WERI-Rb-1 (cell line): ENCODE results near the gene PLCH1.
"Not testable (repeated sequence)": the region's sequence is repeated elsewhere in the genome, so short reads cannot be mapped to it uniquely, and the experiment has no call there.

Experiments
- DNase-seq: peaks from one replicate; pipeline ENCODE4 v3.0.0-alpha.2; 2020
- H3K27ac ChIP-seq: fragments of 250-450 bp; sonication (Bioruptor Pico); 2 replicates; pipeline ENCODE4 v1.5.1; 2020; ENCODE audit warnings: mild to moderate bottlenecking, moderate library complexity
- H3K27me3 ChIP-seq: fragments of 250-450 bp; sonication (Bioruptor Pico); 2 replicates; pipeline ENCODE4 v1.5.1; 2021; ENCODE audit warnings: mild to moderate bottlenecking, low read depth, moderate library complexity; ENCODE audit not compliant: insufficient read depth, severe bottlenecking
- H3K36me3 ChIP-seq: fragments of 250-450 bp; sonication (Bioruptor Pico); 2 replicates; pipeline ENCODE4 v1.5.1; 2020; ENCODE audit warnings: mild to moderate bottlenecking, moderate library complexity
- H3K4me3 ChIP-seq: 2 replicates; pipeline ENCODE4 v1.5.1; 2011; ENCODE audit warnings: low read depth, mild to moderate bottlenecking, control low read depth, low read length
- H3K9me3 ChIP-seq: fragments of 250-450 bp; sonication (Bioruptor Pico); 2 replicates; pipeline ENCODE4 v1.5.1; 2021; ENCODE audit warnings: mild to moderate bottlenecking, moderate library complexity; ENCODE audit not compliant: severe bottlenecking
- TF ChIP-seq, protein P1 (sequence below): IDR thresholded peaks from 2 replicates; pipeline ENCODE4 v1.5.1; 2011; ENCODE audit warnings: low read depth, mild to moderate bottlenecking, control low read depth, inconsistent platforms, low read length

PLCH1 gene

DNA sequence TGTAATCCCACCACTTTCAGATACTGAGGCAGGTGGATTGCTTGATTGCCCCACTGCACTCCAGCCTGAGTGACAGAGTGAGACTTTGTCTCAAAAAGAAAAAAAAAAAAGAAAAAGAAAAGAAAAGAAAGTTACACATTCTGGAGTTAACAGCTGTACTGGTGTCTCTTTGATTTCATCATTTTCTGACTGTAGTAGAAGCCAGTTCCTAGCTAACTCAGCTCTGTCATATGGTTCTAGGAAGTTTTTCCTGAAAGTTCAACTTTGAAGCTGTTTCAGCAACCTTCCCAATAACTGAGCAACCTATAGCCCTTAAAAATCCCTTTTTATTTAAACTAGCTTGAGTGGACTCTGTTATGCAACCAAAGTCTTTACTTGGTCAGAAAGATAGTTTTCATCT, 346.8 kb downstream of the PLCH1 start:
- Histone ChIP-seq H3K36me3 (no peaks in the 10 kb centered on the region), H3K9me3 (no peaks in the 10 kb centered on the region), H3K4me3 (no peak overlapping the region), H3K27me3 (no peaks in the 10 kb centered on the region), H3K27ac (no peak overlapping the region)
- TF ChIP-seq, protein P1, sequence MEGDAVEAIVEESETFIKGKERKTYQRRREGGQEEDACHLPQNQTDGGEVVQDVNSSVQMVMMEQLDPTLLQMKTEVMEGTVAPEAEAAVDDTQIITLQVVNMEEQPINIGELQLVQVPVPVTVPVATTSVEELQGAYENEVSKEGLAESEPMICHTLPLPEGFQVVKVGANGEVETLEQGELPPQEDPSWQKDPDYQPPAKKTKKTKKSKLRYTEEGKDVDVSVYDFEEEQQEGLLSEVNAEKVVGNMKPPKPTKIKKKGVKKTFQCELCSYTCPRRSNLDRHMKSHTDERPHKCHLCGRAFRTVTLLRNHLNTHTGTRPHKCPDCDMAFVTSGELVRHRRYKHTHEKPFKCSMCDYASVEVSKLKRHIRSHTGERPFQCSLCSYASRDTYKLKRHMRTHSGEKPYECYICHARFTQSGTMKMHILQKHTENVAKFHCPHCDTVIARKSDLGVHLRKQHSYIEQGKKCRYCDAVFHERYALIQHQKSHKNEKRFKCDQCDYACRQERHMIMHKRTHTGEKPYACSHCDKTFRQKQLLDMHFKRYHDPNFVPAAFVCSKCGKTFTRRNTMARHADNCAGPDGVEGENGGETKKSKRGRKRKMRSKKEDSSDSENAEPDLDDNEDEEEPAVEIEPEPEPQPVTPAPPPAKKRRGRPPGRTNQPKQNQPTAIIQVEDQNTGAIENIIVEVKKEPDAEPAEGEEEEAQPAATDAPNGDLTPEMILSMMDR: no peak
- DNase-seq: no peak

DNA sequence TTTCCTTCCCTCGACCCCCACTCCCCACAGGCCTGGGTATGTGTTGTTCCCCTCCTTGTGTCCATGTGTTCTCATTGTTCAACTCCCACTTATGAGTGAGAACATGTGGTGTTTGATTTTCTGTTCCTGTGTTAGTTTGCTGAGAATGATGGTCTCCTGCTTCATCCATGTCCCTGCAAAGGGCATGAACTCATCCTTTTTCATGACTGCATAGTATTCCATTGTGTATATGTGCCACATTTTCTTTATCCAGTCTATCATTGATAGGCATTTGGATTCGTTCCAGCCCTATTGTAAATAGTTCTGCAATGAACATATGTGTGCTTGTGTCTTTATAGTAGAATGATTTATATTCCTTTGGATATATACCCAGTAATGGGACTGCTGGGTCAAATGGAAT, 350.0 kb downstream of the PLCH1 start:
- H3K9me3 ChIP-seq, H3K36me3 ChIP-seq, H3K4me3 ChIP-seq, DNase-seq, H3K27me3 ChIP-seq, H3K27ac ChIP-seq: not testable (repeated sequence)

DNA sequence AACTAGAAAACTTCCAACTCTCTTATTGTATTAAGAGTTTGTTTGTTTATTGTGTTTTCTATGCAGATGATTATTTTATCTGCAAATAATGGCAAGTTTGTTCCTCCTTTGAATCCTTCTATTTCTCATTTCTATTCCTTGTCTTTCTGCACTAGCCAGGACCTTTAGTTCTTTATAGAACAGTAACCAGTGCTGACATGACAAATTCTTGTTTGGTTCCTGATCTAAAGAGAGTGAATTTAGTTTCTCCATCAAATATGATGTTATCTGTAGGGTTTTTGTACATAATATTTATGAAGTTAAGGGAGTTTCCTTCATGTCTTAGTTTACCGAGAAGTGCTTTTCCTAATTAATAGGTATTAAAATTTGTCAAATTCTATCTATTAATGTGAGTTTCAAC, 350.6 kb downstream of the PLCH1 start:
- H3K4me3 ChIP-seq: no peak overlapping the region
- H3K9me3 ChIP-seq: no peaks in the 10 kb centered on the region

DNA sequence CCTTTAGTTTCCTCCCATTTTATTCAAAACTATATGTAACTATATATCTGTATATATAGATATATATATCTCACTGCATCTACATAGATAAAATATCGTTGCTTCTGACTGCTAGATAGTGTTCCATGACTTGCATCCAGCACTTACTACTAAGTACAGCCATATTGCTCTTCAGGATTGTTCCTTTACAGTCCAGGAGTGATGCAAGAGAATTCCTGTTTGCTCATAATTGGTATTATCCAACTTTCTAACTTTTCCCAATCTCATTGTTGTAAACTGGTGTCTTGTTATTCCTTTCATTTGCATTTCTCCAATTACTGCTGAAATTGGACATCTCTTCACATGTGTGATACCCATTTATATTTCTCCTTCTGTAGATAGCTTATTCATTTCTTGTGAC, 351.6 kb downstream of the PLCH1 start:
- Histone ChIP-seq H3K4me3 (no peak overlapping the region), H3K9me3 (no peaks in the 10 kb centered on the region), H3K36me3 (no peaks in the 10 kb centered on the region), H3K27me3 (no peaks in the 10 kb centered on the region), H3K27ac (no peak overlapping the region)
- TF ChIP-seq, protein P1: no peak
- no peak for DNase-seq

More for the DNA sequence above, 350.6 kb downstream of the PLCH1 start:
- TF ChIP-seq, protein P1: no peak
- Histone ChIP-seq H3K27me3 (no peaks in the 10 kb centered on the region), H3K27ac (no peak overlapping the region), H3K36me3 (no peaks in the 10 kb centered on the region)
- DNase-seq: no peak

DNA sequence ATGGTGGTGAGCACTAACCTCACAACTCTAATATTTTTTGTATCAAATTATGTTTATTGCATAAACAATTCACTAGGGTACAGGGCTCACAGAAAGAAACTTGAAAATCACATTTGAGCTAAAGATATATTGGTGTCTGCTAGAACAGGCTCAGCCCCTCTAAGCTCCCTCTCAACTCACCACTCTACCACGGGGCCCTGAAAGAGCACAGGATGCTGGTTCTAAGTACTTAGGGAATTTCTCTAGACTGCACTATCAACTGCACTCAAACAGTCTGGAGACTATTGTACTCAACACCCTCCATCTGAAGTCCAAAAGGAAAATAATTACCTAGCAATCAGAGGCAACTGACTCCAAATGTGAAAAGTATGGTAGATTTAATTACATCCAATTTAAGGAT, 352.7 kb downstream of the PLCH1 start:
- Histone ChIP-seq H3K36me3 (no peaks in the 10 kb centered on the region), H3K27ac (no peak overlapping the region), H3K4me3 (no peak overlapping the region), H3K9me3 (no peaks in the 10 kb centered on the region), H3K27me3 (no peaks in the 10 kb centered on the region)
- DNase-seq: no peak
- TF ChIP-seq, protein P1: no peak

DNA sequence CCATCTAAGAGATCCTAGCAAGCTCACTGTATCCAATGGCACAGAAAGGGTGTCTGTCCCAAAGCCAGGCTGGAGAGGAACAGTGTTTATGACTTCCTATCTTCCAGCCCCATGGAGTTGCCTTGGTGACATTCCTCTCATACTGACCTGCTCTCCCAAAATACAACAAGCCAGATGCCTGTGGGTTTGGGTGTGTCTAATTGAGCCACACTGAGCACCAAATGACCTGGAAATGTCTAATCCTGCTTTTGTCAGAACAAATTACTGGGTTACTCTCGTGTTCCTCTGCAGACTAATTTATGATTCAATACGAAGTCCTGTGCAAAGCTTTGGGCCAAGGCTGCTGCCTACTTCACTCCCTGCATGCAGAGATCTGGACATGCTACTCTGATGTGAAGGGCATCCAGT, 353.3 kb downstream of the PLCH1 start:
- Histone ChIP-seq H3K36me3 (no peaks in the 10 kb centered on the region), H3K27me3 (no peaks in the 10 kb centered on the region), H3K4me3 (no peak overlapping the region), H3K9me3 (no peaks in the 10 kb centered on the region), H3K27ac (no peak overlapping the region)
- no peak for DNase-seq
- TF ChIP-seq, protein P1: no peak
